ENCODE measurements around the gene GABBR2.

- TF ChIP-seq CTCF (IDR thresholded peaks at IDR 0.05): no peak
- no peak for TF ChIP-seq POLR2A (IDR thresholded peaks at IDR 0.05)
Measured at GRCh38 chr9:98558575-98558974, 150.2 kb downstream of the GABBR2 start.

Data from suprapubic skin (tissue), 3 donors.